Stomach (tissue), 4 donors: ENCODE measurements around the gene TMEM143.

ENCODE experiments used
- CTCF ChIP-seq, 7 experiments: fragments of 450-650 bp in 4 of 7; fragments of 200-600 bp in 3 of 7; sonication (generic) in 3 of 7; IDR thresholded peaks; one replicate each; pipeline ENCODE4 v1.5.1; 2016 to 2019; ENCODE audit warnings: antibody characterized with exemption in 7 of 7, control low read depth in 2 of 7, mild to moderate bottlenecking in 1 of 7
- EP300 ChIP-seq: sonication (generic); formaldehyde crosslinking; IDR thresholded peaks from one replicate; pipeline ENCODE4 v1.6.1; 2017; ENCODE audit warnings: antibody characterized with exemption
- POLR2A ChIP-seq, 4 donors: fragments of 450-650 bp; IDR thresholded peaks; one replicate each; pipeline ENCODE4 v1.6.1; 2016; ENCODE audit warnings: antibody characterized with exemption in 4 of 4, control low read depth in 2 of 4, mild to moderate bottlenecking in 1 of 4, moderate library complexity in 1 of 4

GRCh38 chr19:48284896-48285295 is 78.8 kb downstream of the TMEM143 start:
- TF ChIP-seq CTCF (IDR thresholded peaks at IDR 0.05) (no peak), POLR2A (IDR thresholded peaks at IDR 0.05) (no peak), EP300 (no peak)
